Fibroblast of mammary gland (primary cell): ENCODE results near the gene ROBO2.

Experiments
- DNase-seq: peaks from one replicate; pipeline ENCODE4 v3.0.0-alpha.2; 2010; ENCODE audit warnings: low read depth
- H3K4me3 ChIP-seq: 2 replicates; pipeline ENCODE4 v1.5.1; 2011; ENCODE audit warnings: low read depth, mild to moderate bottlenecking, low read length, moderate library complexity; ENCODE audit not compliant: control insufficient read depth
- TF ChIP-seq, protein P1 (sequence below): conservative IDR thresholded peaks from 2 replicates; pipeline ENCODE4 v1.5.1; 2011; ENCODE audit warnings: low read depth, low read length, inconsistent platforms; ENCODE audit not compliant: control insufficient read depth, insufficient read depth

Gene ROBO2

DNA sequence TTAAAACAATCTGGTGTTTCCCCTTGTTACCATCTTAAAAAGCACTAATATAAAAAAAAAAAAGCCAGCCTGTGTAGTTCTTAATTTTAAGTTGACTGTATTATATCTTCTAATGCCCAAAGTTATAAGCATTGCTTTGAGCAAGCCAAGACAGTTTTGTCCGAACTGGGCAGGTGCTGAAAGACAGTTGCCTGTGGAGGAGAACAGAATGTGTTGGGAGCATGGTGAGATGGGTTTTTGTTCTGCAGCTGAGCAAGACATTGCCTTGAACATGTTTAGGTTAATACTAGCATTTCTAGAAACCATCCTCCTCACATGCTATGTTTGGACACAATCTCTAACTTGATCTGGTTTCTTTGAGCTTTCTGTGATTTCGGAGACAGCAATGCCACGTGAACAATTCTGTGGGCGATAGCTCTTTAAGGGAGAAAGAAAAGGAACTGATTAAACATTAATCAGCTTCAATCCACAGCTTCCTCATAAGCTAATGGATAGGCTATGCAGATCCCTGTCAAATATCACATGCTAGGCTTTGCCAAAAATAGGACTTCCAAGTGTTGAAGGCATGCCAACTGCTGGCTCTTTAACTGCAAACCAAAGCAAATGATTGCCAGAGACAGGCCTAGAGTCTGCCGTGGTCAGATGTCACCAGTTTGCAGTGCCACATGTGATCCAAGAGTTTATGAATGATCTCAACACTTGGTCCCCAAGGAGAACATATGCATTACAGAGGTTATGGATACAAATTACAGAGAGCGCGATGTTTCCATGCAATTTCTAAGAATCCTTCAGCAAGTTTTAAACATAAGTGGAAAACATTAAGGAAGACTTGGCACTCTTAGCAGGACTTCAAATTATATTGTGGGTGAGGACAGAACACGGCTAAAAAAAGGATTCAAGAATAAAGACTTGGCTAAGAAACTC is 428.1 kb downstream of the ROBO2 start:
- H3K4me3 ChIP-seq, result no peak overlapping the region
- TF ChIP-seq, protein P1, sequence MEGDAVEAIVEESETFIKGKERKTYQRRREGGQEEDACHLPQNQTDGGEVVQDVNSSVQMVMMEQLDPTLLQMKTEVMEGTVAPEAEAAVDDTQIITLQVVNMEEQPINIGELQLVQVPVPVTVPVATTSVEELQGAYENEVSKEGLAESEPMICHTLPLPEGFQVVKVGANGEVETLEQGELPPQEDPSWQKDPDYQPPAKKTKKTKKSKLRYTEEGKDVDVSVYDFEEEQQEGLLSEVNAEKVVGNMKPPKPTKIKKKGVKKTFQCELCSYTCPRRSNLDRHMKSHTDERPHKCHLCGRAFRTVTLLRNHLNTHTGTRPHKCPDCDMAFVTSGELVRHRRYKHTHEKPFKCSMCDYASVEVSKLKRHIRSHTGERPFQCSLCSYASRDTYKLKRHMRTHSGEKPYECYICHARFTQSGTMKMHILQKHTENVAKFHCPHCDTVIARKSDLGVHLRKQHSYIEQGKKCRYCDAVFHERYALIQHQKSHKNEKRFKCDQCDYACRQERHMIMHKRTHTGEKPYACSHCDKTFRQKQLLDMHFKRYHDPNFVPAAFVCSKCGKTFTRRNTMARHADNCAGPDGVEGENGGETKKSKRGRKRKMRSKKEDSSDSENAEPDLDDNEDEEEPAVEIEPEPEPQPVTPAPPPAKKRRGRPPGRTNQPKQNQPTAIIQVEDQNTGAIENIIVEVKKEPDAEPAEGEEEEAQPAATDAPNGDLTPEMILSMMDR, result no peak
- peak; percentile 0 for DNase-seq

DNA sequence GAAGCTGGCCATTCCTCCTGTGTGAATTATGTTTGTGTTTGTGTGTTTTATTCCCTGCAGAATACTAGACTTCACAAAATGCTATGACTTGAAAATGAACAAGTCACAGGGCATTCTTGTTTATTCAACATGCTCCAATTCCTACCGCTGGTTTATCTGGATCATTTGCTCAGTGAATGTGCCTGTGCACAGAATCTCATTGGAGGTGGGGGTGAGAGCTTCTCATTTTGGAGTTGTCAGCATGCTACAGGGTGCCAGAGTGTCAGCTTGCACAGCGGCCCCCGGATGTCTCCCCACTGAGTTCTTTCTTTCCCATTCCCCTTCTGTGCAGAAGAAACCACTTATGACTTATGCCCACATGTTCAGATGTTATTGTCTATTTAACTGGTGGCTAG is 428.7 kb downstream of the ROBO2 start:
- no peak for DNase-seq
- TF ChIP-seq, protein P1, result no peak
- H3K4me3 ChIP-seq, result no peak overlapping the region

DNA sequence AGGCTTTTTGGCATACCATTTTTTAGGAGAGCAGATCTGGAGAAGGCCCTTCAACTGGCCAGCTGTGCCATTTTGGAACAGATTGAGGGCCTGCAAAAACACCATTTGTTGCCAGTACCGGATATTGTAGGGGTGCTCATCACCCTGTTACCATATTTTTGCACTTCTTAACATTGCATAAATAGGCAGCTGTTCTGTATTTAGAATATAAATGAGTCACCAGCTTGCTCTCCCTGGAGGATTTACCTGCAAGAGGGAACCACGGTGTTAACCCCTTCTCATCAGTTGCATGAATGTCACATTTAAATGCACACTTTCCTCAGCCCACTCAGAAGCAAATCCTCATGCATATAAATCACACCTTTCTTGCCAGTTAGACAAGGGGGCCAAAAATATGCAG is 435.6 kb downstream of the ROBO2 start:
- TF ChIP-seq, protein P1, result no peak
- no peak overlapping the region for H3K4me3 ChIP-seq
- no peak for DNase-seq

DNA sequence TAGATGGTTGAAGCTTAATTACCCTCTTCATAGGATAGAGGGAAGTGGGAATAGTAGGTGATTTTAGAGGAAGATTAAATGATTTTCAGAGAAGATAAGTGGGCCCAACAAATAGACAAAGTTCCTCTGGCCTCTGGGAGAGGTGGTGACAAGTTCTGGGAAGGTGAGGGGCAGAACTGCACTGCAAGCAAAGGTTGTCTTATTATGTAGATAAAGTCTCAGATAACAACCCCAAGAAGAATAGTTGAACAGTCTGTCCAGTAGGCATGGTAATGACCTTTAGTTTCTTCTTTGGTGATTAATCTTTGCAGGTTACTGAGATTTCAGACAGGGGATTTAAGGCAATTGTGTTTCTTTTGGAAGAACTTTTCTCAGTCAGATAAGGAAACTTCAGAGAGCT is 439.1 kb downstream of the ROBO2 start:
- no peak overlapping the region for H3K4me3 ChIP-seq
- TF ChIP-seq, protein P1, result no peak
- DNase-seq, result no peak

DNA sequence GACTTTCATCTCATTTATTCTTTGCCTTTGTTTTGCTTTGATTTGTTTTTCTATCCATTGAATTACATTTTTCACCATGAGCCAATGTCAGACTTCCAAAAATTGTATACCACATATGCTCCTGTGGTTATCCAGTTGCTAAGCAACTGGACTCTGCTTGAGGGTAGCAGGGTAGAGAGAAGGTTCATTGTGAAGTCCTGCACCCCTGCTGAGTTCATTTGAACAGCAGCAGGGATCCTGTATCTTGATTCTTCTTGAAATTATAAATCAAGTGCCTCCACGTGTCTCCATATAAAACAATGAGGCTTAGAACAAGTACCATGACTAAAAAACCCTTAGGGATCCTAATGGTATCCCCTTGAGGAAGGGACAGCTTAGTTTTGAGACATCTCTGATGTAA is 449.3 kb downstream of the ROBO2 start:
- TF ChIP-seq, protein P1, result no peak
- no peak overlapping the region for H3K4me3 ChIP-seq
- no peak for DNase-seq

DNA sequence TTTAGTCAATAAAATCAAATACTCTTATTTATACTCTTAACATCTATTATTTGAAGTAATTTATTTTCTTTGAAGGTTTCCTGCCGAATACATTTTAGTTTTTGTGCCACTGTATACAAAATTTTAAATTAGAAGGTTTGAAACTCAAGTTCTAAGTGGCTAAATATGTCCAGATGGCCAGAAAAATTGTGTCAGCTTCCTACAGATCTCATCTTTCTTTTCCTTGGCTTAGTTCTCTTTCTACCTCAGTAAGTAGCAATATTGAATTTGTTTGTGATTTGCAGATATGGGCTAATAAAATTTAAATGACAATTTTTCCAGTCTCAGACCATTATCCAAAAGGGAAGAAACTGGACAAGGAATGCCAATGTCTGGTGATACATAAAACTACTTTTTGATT is 452.1 kb downstream of the ROBO2 start:
- no peak overlapping the region for H3K4me3 ChIP-seq
- TF ChIP-seq, protein P1, result no peak
- no peak for DNase-seq
